Fibroblast of villous mesenchyme (primary cell): Measurements from ENCODE around the gene IL1RL1. TPM values are rescaled to one million over a fixed set of nuclear protein-coding genes. Genes with fewer than 3 reads are reported as not detected.

Experiments
- DNase-seq: peaks from one replicate; pipeline ENCODE4 v3.0.0-alpha.2; 2010; ENCODE audit warnings: low read depth
- H3K4me3 ChIP-seq: 2 replicates; pipeline ENCODE4 v1.5.1; 2011; ENCODE audit warnings: low read depth, mild to moderate bottlenecking, low read length
- CTCF ChIP-seq: IDR thresholded peaks from 2 replicates; pipeline ENCODE4 v1.5.1; 2012; ENCODE audit warnings: low read depth, mild to moderate bottlenecking, low read length; ENCODE audit not compliant: insufficient read depth
- total RNA-seq: library from RNA; depleted of rRNA; stranded (reverse); fragments of >200 nt; gene quantifications from 2 replicates; pipeline ENCODE4 v1.2.3, GENCODE V29; 2012

Gene IL1RL1
- total RNA-seq, 1 donor = 1.3 TPM

- H3K4me3 ChIP-seq = no peak overlapping the region
- DNase-seq = no peak
- no peak for TF ChIP-seq CTCF
These were observed 72.4 kb downstream of the IL1RL1 start for GRCh38 chr2:102383722-102384121.

GRCh38 chr2:102385522-102385921, 74.2 kb downstream of the IL1RL1 start:
- TF ChIP-seq CTCF = no peak
- no peak for DNase-seq
- H3K4me3 ChIP-seq = no peak overlapping the region

- H3K4me3 ChIP-seq = no peak overlapping the region
- DNase-seq = no peak
- TF ChIP-seq CTCF = no peak
These were observed 74.6 kb downstream of the IL1RL1 start for GRCh38 chr2:102386004-102386403.

GRCh38 chr2:102386867-102387541, 75.6 kb downstream of the IL1RL1 start:
- no peak for TF ChIP-seq CTCF
- no peak for DNase-seq
- no peak overlapping the region for H3K4me3 ChIP-seq

- no peak for TF ChIP-seq CTCF
- H3K4me3 ChIP-seq = no peak overlapping the region
- DNase-seq = no peak
These were observed 76.6 kb downstream of the IL1RL1 start for GRCh38 chr2:102387763-102388546.

GRCh38 chr2:102391565-102391964, 80.2 kb downstream of the IL1RL1 start:
- no peak for DNase-seq
- no peak overlapping the region for H3K4me3 ChIP-seq
- no peak for TF ChIP-seq CTCF
